Mucosa of descending colon (tissue), 3 donors: Measurements from ENCODE around the gene DOCK1. TPM values are rescaled to one million over a fixed set of nuclear protein-coding genes. Genes with fewer than 3 reads are reported as not detected.
A peak's percentile ranks its signal among the peaks of the same experiment; 100 is the strongest.
"Not testable (repeated sequence)": the region's sequence is repeated elsewhere in the genome, so short reads cannot be mapped to it uniquely, and the experiment has no call there.

Experiments
- ATAC-seq: fragments of 200-7000 bp; cut with Tn5 transposase; one replicate; pipeline ENCODE4 v1.9.1; 2020; ENCODE audit warnings: mild to moderate bottlenecking, moderate library complexity
- DNase-seq, 3 donors: peaks; one replicate each; pipeline ENCODE4 v3.0.0-alpha.2; 2020
- H3K36me3 ChIP-seq: fragments of 200-600 bp; one replicate; pipeline ENCODE4 v1.8.0; 2021; ENCODE audit warnings: low read depth, mild to moderate bottlenecking
- H3K4me1 ChIP-seq: fragments of 200-600 bp; one replicate; pipeline ENCODE4 v1.8.0; 2021; ENCODE audit warnings: low read depth, mild to moderate bottlenecking
- H3K4me3 ChIP-seq: fragments of 200-600 bp; one replicate; pipeline ENCODE4 v1.8.0; 2021; ENCODE audit warnings: mild to moderate bottlenecking
- H3K9me3 ChIP-seq: fragments of 200-600 bp; one replicate; pipeline ENCODE4 v1.8.0; 2021; ENCODE audit warnings: mild to moderate bottlenecking
- CTCF ChIP-seq: fragments of 200-600 bp; IDR thresholded peaks from one replicate; pipeline ENCODE4 v1.8.0; 2022; ENCODE audit warnings: antibody characterized with exemption, mild to moderate bottlenecking
- intact Hi-C, 2 donors: fragments of 100-400 bp; cut with DNase I in 1 of 2; cut with micrococcal nuclease in 1 of 2; formaldehyde crosslinking; loops; one replicate each; pipeline versions ENCODE4 v1.11.0 to v1.11.1; 2022; cut with DNase I, micrococcal nuclease
- total RNA-seq, 3 donors: library from RNA; stranded (reverse); fragmentation: NEBNext Ultra II Directional in 2 of 3; extraction: Animal tissue kit (Norgen Biotek cat#: 25700) in 2 of 3; gene quantifications; one replicate each; pipeline versions ENCODE4 v1.2.1 to v1.2.4, GENCODE V29; 2021 to 2023
- donor health status: DM: no; HTN: no; CAD: no; lungs with moderate emphysema.
- donor health status: DM: no; HTN: no; CAD: no.
- donor health status: DM: no; HTN: yes; CAD: no.

The DOCK1 gene
- total RNA-seq, 3 donors from 2014 or later: 56.5 to 103 (median 74.1) TPM

DNA sequence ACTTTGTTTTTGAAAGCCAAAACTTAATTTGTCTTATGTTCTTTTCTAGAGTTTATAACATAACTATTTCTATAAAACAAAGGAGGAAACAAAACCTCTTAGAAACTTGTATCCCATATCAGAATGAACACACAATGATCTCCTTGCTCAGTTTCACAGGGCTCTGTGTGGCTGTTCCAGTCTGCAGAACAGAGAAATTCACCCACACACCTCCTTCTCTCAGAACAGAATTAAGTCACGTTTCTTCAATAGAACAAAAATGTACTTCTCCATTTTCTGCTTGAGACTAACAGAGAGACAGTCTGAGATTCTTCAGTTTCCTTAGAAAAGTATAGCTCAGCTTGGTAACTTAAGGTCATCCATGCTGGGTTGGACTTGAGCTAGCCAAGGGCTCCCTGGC is 15.8 kb upstream of the DOCK1 start:
- DNase-seq: no peak
- Histone ChIP-seq H3K4me1 (no peaks in the 10 kb centered on the region), H3K9me3 (no peaks in the 10 kb centered on the region), H3K36me3 (no peaks in the 10 kb centered on the region), H3K4me3 (no peak overlapping the region)
- no peak for TF ChIP-seq CTCF
- intact Hi-C loops: no loop called here
- no peak for ATAC-seq

DNA sequence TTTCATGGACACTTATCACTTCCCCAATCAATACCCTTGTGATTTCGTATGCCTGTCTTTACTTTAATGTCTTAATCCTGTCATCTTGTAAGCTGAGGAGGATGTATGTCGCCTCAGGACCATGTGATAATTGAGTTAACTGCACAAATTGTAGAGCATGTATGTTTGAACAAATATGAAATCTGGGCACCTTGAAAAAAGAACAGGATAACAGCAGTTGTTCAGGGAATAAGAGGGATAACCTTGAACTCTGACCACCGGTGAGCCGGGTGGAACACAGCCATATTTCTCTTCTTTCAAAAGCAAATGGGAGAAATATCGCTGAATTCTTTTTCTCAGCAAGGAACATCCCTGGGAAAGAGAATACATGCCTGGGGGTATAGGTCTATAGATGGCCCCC is 14.4 kb upstream of the DOCK1 start:
- ATAC-seq, intact Hi-C loops, H3K4me1 ChIP-seq, H3K9me3 ChIP-seq, DNase-seq, H3K4me3 ChIP-seq, H3K36me3 ChIP-seq: not testable (repeated sequence)

DNA sequence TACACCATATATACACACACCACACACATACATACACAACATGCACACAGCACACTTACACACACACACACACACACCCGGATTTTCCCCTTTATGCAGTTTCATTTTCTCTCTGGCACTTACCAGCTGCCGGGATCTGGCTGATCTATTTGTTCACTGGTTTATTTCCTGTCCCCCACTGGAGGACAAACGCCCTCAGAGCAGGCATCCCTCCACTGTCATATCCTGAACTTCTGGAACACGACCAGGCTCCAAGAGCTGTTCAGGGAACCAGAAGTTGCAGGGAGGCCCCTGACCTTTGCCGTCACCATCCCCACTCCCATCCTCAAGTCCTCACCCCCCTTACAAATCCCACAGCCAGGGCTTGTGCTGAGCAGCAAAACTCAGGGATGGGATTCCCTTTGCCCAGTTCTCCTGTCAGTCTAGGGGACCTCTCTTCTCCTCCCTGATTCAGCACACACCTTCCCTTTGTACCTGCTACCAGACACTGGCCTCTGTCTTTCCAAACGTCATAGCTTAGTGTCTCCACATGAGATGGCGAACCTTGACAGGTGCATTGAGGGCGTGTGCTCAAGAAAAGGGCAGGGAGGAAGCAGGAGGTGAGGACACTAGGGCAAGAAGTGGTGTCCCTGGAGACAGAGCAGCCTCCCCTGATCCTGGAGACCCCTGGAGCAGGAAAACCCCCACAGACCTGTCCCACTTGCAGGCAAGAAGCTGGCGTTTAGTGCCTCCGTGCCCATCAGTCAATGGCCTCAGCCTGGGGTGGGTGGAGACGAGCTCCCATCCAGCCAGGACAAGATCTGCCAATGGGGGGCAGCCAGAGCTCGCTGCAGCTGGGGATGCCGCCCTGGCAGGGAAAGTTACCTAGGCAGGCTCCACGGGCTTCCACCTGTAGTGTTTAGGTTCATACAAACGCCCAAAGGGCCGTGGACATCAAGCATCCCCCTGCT is 12.7 kb upstream of the DOCK1 start:
- Histone ChIP-seq H3K9me3 (no peaks in the 10 kb centered on the region), H3K4me1 (no peaks in the 10 kb centered on the region), H3K36me3 (no peaks in the 10 kb centered on the region), H3K4me3 (no peak overlapping the region)
- intact Hi-C loops: no loop called here
- ATAC-seq (peak; percentile 80), DNase-seq (peak in 1 of 3 donors; percentile 45)
- TF ChIP-seq CTCF: no peak

- no peak for TF ChIP-seq CTCF
- DNase-seq (no peak), ATAC-seq (no peak)
- intact Hi-C loops: no loop called here
- Histone ChIP-seq H3K36me3 (no peaks in the 10 kb centered on the region), H3K9me3 (no peaks in the 10 kb centered on the region), H3K4me3 (no peak overlapping the region), H3K4me1 (no peaks in the 10 kb centered on the region)
These were observed 12.0 kb upstream of the DOCK1 start for GRCh38 chr10:126893206-126893605.

- intact Hi-C loops: no loop called here
- ATAC-seq (no peak), DNase-seq (no peak)
- Histone ChIP-seq H3K9me3 (no peaks in the 10 kb centered on the region), H3K4me1 (no peaks in the 10 kb centered on the region), H3K4me3 (no peak overlapping the region), H3K36me3 (no peaks in the 10 kb centered on the region)
- TF ChIP-seq CTCF: no peak
These were observed 11.4 kb upstream of the DOCK1 start for GRCh38 chr10:126893841-126894240.

GRCh38 chr10:126895214-126895781 is 9.9 kb upstream of the DOCK1 start:
- peak; percentile 30 for ATAC-seq
- Histone ChIP-seq H3K4me3 (no peak overlapping the region), H3K9me3 (no peaks in the 10 kb centered on the region), H3K36me3 (no peaks in the 10 kb centered on the region), H3K4me1 (no peaks in the 10 kb centered on the region)
- intact Hi-C loops: no loop called here
- DNase-seq: no peak
- TF ChIP-seq CTCF: no peak
